NOMO-1 treated with dmso at 0.1 percent for 144 hours (cell line): ENCODE measurements around the gene MAP4K4.
A peak's percentile ranks its signal among the peaks of the same experiment; 100 is the strongest.
"Not testable (repeated sequence)": the region's sequence is repeated elsewhere in the genome, so short reads cannot be mapped to it uniquely, and the experiment has no call there.

Experiments
- DNase-seq: peaks from one replicate; lab custom pipeline; 2025; ENCODE audit not compliant: unreplicated experiment; lab: John Stamatoyannopoulos, UW

Gene MAP4K4

GRCh38 chr2:101741775-101742520 lies 44.4 kb downstream of the MAP4K4 start:
- DNase-seq = no peak

GRCh38 chr2:101742547-101742946 lies 45.0 kb downstream of the MAP4K4 start:
- DNase-seq = no peak

GRCh38 chr2:101743288-101743687 lies 45.8 kb downstream of the MAP4K4 start:
- no peak for DNase-seq

GRCh38 chr2:101744832-101745231 lies 47.3 kb downstream of the MAP4K4 start:
- no peak for DNase-seq

- DNase-seq = no peak
These were observed 48.5 kb downstream of the MAP4K4 start for GRCh38 chr2:101745711-101746694.

GRCh38 chr2:101748000-101748399 lies 50.5 kb downstream of the MAP4K4 start:
- DNase-seq = no peak

- not testable (repeated sequence) for DNase-seq
These were observed 51.0 kb downstream of the MAP4K4 start for GRCh38 chr2:101748462-101748861.

GRCh38 chr2:101750688-101751087 lies 53.2 kb downstream of the MAP4K4 start:
- no peak for DNase-seq

- DNase-seq = no peak
These were observed 53.8 kb downstream of the MAP4K4 start for GRCh38 chr2:101751276-101751815.

- DNase-seq = peak; percentile 10
These were observed 54.5 kb downstream of the MAP4K4 start for GRCh38 chr2:101751875-101752619.

- DNase-seq = no peak
These were observed 55.5 kb downstream of the MAP4K4 start for GRCh38 chr2:101752716-101753616.

- no peak for DNase-seq
These were observed 56.4 kb downstream of the MAP4K4 start for GRCh38 chr2:101753720-101754490.

GRCh38 chr2:101754618-101755017 lies 57.1 kb downstream of the MAP4K4 start:
- DNase-seq = no peak

GRCh38 chr2:101756266-101756665 lies 58.8 kb downstream of the MAP4K4 start:
- DNase-seq = no peak

GRCh38 chr2:101758001-101758400 lies 60.5 kb downstream of the MAP4K4 start:
- DNase-seq = no peak

GRCh38 chr2:101759162-101759561 lies 61.7 kb downstream of the MAP4K4 start:
- no peak for DNase-seq

GRCh38 chr2:101762451-101763171 lies 65.1 kb downstream of the MAP4K4 start:
- no peak for DNase-seq

GRCh38 chr2:101763496-101764333 lies 66.2 kb downstream of the MAP4K4 start:
- no peak for DNase-seq
